ENCODE results near the gene TCF12. TPM values are rescaled to one million over a fixed set of nuclear protein-coding genes. Genes with fewer than 3 reads are reported as not detected.

Gene TCF12
- total and polyA plus RNA-seq, 2 donors (not counting 3 experiments of a cell fraction or from before 2014, with no cell fraction given) = 72.1 to 133 TPM

GRCh38 chr15:57059026-57059660 is 140.7 kb downstream of the TCF12 start:
- H3K9ac ChIP-seq (replicated peaks; ENCODE audit: extremely low read depth, insufficient read depth, low read length) = no peak overlapping the region
- peak overlapping the region; percentile 57 for H3K27ac ChIP-seq (ENCODE audit: insufficient read depth, low read depth, low read length)
- no peaks in the 10 kb centered on the region for H3K9me3 ChIP-seq (replicated peaks; ENCODE audit: control insufficient read depth, insufficient read depth, low read length)
- H3K27me3 ChIP-seq (ENCODE audit: control insufficient read depth in 2 of 2, insufficient read depth in 2 of 2, low read length in 2 of 2) = no peaks in the 10 kb centered on the region
- H3K4me1 ChIP-seq (ENCODE audit: control insufficient read depth, extremely low read depth, insufficient read depth, low read length) = peaks cover 61% of the 10 kb centered on the region
- no peak overlapping the region for H3K4me3 ChIP-seq (replicated peaks in 1 of 3; ENCODE audit: insufficient read depth in 1 of 3, low read depth in 1 of 3, low read length in 3 of 3)
- no TSS peak for BruUV-seq (replicated peaks)
- H3K4me2 ChIP-seq (ENCODE audit: insufficient read depth, low read length) = peak overlapping the region; percentile 87
- intact Hi-C loops (cut with micrococcal nuclease) (loop anchor here (5.0 kb wide), 1 partner anchor 137 kb away; no protein-coding TSS in a partner anchor), dilution Hi-C loops (cut with MboI; ENCODE audit: extremely low pct_ligation_motif_present, low sequenced_read_pairs) (no loop called here)
- TF ChIP-seq, protein P1, sequence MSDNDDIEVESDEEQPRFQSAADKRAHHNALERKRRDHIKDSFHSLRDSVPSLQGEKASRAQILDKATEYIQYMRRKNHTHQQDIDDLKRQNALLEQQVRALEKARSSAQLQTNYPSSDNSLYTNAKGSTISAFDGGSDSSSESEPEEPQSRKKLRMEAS (IDR thresholded peaks at IDR 0.05; ENCODE audit: insufficient read depth, insufficient read length) = no peak
- TF ChIP-seq MYC (IDR thresholded peaks at IDR 0.05; ENCODE audit: low read depth, low read length) = no peak
- no peak for TF ChIP-seq GATA2 (IDR thresholded peaks at IDR 0.05; ENCODE audit: insufficient read depth, insufficient read length, low read depth, low read length)
- no peak for TF ChIP-seq POLR2A (IDR thresholded peaks at IDR 0.05; ENCODE audit: low read depth, low read length)
- TF ChIP-seq, protein P2, sequence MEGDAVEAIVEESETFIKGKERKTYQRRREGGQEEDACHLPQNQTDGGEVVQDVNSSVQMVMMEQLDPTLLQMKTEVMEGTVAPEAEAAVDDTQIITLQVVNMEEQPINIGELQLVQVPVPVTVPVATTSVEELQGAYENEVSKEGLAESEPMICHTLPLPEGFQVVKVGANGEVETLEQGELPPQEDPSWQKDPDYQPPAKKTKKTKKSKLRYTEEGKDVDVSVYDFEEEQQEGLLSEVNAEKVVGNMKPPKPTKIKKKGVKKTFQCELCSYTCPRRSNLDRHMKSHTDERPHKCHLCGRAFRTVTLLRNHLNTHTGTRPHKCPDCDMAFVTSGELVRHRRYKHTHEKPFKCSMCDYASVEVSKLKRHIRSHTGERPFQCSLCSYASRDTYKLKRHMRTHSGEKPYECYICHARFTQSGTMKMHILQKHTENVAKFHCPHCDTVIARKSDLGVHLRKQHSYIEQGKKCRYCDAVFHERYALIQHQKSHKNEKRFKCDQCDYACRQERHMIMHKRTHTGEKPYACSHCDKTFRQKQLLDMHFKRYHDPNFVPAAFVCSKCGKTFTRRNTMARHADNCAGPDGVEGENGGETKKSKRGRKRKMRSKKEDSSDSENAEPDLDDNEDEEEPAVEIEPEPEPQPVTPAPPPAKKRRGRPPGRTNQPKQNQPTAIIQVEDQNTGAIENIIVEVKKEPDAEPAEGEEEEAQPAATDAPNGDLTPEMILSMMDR (IDR thresholded peaks at IDR 0.05; ENCODE audit: extremely low read depth in 1 of 2, insufficient read depth in 1 of 2, low read depth in 1 of 2, low read length in 2 of 2) = no peak
- no peak for TF ChIP-seq EZH2 (IDR thresholded peaks at IDR 0.05; ENCODE audit: borderline replicate concordance, low read depth, low read length, severe bottlenecking)
- TF ChIP-seq FOS (IDR thresholded peaks at IDR 0.05; ENCODE audit: borderline replicate concordance, insufficient read depth, low read length) = no peak
- no peak for TF ChIP-seq JUN (IDR thresholded peaks at IDR 0.05; ENCODE audit: borderline replicate concordance, insufficient read depth, insufficient read length, low read depth)
- no peak for TF ChIP-seq POLR2AphosphoS5 (IDR thresholded peaks at IDR 0.05; ENCODE audit: insufficient read depth, low read depth, low read length)
- H3K36me3 ChIP-seq (ENCODE audit: control insufficient read depth in 2 of 2, extremely low read depth in 1 of 2, insufficient read depth in 2 of 2, low read length in 2 of 2) = peaks cover 0 to 3% of the 10 kb centered on the region in 2 experiments
- DNase-seq (ENCODE audit: low read depth, low spot score) = no peak
- no peaks in the 10 kb centered on the region for H4K20me1 ChIP-seq (replicated peaks; ENCODE audit: control insufficient read depth, extremely low read depth, insufficient read depth, low read length)
- H3K9me1 ChIP-seq (replicated peaks; ENCODE audit: control insufficient read depth, extremely low read depth, insufficient read depth, low read length) = no peaks in the 10 kb centered on the region
- no peak for FAIRE-seq
- POLR2A ChIA-PET = no interaction called here
- CTCF ChIA-PET = no interaction called here
- H2AFZ ChIP-seq (ENCODE audit: low read depth, low read length) = no peak overlapping the region
- H3K79me2 ChIP-seq (ENCODE audit: control insufficient read depth, insufficient read depth, low read length) = peaks cover 76% of the 10 kb centered on the region
